ENCODE data around the gene TLE1. TPM values are rescaled to one million over a fixed set of nuclear protein-coding genes. Genes with fewer than 3 reads are reported as not detected.

Gene TLE1
- total and polyA plus RNA-seq, 2 donors (not counting 1 experiment from before 2014, with no cell fraction given), result 33.5 to 80.3 TPM

GRCh38 chr9:81542118-81542889 is 147.0 kb downstream of the TLE1 start:
- Histone ChIP-seq H3K4me1 (ENCODE audit: control insufficient read depth in 2 of 2, insufficient read depth in 2 of 2, low read length in 2 of 2) (no peaks in the 10 kb centered on the region), H3K27ac (ENCODE audit: low read length in 2 of 2) (no peak overlapping the region), H3K4me2 (replicated peaks; ENCODE audit: low read depth, low read length, poor library complexity, severe bottlenecking) (no peak overlapping the region), H4K20me1 (ENCODE audit: control insufficient read depth, insufficient read depth, low read length, poor library complexity, severe bottlenecking) (no peaks in the 10 kb centered on the region), H3K9ac (ENCODE audit: low read length) (no peak overlapping the region), H3K9me3 (ENCODE audit: control extremely low read depth in 1 of 3, control insufficient read depth in 2 of 3, insufficient read depth in 1 of 3, low read length in 2 of 3) (no peaks in the 10 kb centered on the region), H3K4me3 (ENCODE audit: control extremely low read depth in 1 of 5, extremely low read depth in 1 of 5, insufficient read depth in 1 of 5, low read depth in 2 of 5, low read length in 4 of 5) (no peak overlapping the region), H3K79me2 (ENCODE audit: control insufficient read depth, insufficient read depth, low read length) (no peaks in the 10 kb centered on the region), H3K27me3 (replicated peaks in 1 of 4; ENCODE audit: control extremely low read depth in 1 of 4, control insufficient read depth in 3 of 4, insufficient read depth in 4 of 4, low read length in 3 of 4) (peaks cover 0 to 5% (median 0%) of the 10 kb centered on the region in 4 experiments), H2AFZ (ENCODE audit: insufficient read depth, low read depth, low read length, poor library complexity, severe bottlenecking) (no peak overlapping the region), H3K36me3 (replicated peaks in 1 of 2; ENCODE audit: control extremely low read depth in 1 of 2, control insufficient read depth in 1 of 2, extremely low read depth in 1 of 2, insufficient read depth in 2 of 2, low read length in 1 of 2) (no peaks in the 10 kb centered on the region)
- intact Hi-C loops (cut with micrococcal nuclease), result no loop called here
- ChIA-PET POLR2A (no interaction called here), CTCF (no interaction called here)
- H3K9me3 Mint-ChIP-seq (ENCODE audit: insufficient read depth), result no peaks in the 10 kb centered on the region
- no peak for DNase-seq
- no peak overlapping the region for H3K27ac Mint-ChIP-seq
- ATAC-seq (ENCODE audit: low read depth), result no peak
- H3K4me1 Mint-ChIP-seq, result no peaks in the 10 kb centered on the region
- H3K4me3 Mint-ChIP-seq, result no peak overlapping the region
- TF ChIP-seq EZH2 (IDR thresholded peaks at IDR 0.05; ENCODE audit: borderline replicate concordance, insufficient read depth, low read depth, low read length, poor library complexity, severe bottlenecking) (no peak), CTCF (IDR thresholded peaks at IDR 0.05) (no peak)
- H3K27me3 Mint-ChIP-seq, result peaks cover 3% of the 10 kb centered on the region
- no CpG with 5 or more reads among the region's 6 CpGs for WGBS (ENCODE audit: insufficient coverage)

DNA sequence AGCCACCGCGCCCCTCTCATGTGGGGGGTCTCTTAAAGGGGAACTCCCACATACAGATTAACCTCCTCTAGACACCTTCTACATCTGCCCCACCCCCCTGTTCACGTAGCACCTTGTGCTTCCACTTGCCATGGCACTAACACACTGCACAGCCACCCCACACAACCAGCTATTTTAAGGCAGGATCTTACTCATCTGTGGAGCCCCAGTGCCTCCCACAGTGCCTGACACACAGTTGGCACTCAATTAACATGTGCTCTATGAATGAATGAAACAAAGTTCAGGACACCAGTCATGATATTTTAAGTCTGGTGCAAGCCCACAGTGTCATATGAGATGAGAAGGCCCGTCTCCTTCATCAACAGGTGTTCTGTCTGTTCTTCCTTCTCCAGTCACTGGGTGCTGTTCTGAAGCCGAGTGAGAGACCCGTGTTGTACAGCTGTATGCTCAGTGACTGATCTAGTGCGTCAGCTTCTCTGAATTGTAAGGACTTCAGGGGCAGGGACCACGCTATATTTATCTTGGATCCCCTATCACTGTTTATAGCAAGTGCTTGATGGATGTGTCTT is 149.1 kb downstream of the TLE1 start:
- no peak overlapping the region for H3K4me2 ChIP-seq (replicated peaks; ENCODE audit: low read depth, low read length, poor library complexity, severe bottlenecking)
- no peak overlapping the region for H3K9ac ChIP-seq (ENCODE audit: low read length)
- H3K4me3 ChIP-seq (ENCODE audit: control extremely low read depth in 1 of 5, extremely low read depth in 1 of 5, insufficient read depth in 1 of 5, low read depth in 2 of 5, low read length in 4 of 5), result no peak overlapping the region
- Mint-ChIP-seq H3K9me3 (ENCODE audit: insufficient read depth) (no peaks in the 10 kb centered on the region), H3K4me3 (no peak overlapping the region), H3K27ac (no peak overlapping the region), H3K4me1 (no peaks in the 10 kb centered on the region), H3K27me3 (no peaks in the 10 kb centered on the region)
- DNase-seq, result no peak
- H3K79me2 ChIP-seq (ENCODE audit: control insufficient read depth, insufficient read depth, low read length), result no peaks in the 10 kb centered on the region
- intact Hi-C loops (cut with micrococcal nuclease), result no loop called here
- H3K9me3 ChIP-seq (ENCODE audit: control extremely low read depth in 1 of 3, control insufficient read depth in 2 of 3, insufficient read depth in 1 of 3, low read length in 2 of 3), result no peaks in the 10 kb centered on the region
- WGBS (ENCODE audit: insufficient coverage), result 72% methylated on average over 3 of the region's 8 CpGs
- no peak for ATAC-seq (ENCODE audit: low read depth)
- H3K27me3 ChIP-seq (replicated peaks in 1 of 4; ENCODE audit: control extremely low read depth in 1 of 4, control insufficient read depth in 3 of 4, insufficient read depth in 4 of 4, low read length in 3 of 4), result no peaks in the 10 kb centered on the region
- no peaks in the 10 kb centered on the region for H4K20me1 ChIP-seq (ENCODE audit: control insufficient read depth, insufficient read depth, low read length, poor library complexity, severe bottlenecking)
- H3K4me1 ChIP-seq (ENCODE audit: control insufficient read depth in 2 of 2, insufficient read depth in 2 of 2, low read length in 2 of 2), result no peaks in the 10 kb centered on the region
- H3K36me3 ChIP-seq (replicated peaks in 1 of 2; ENCODE audit: control extremely low read depth in 1 of 2, control insufficient read depth in 1 of 2, extremely low read depth in 1 of 2, insufficient read depth in 2 of 2, low read length in 1 of 2), result no peaks in the 10 kb centered on the region
- H3K27ac ChIP-seq (ENCODE audit: low read length in 2 of 2), result no peak overlapping the region
- no peak overlapping the region for H2AFZ ChIP-seq (ENCODE audit: insufficient read depth, low read depth, low read length, poor library complexity, severe bottlenecking)
- CTCF ChIA-PET, result no interaction called here
- POLR2A ChIA-PET, result no interaction called here
- TF ChIP-seq EZH2 (IDR thresholded peaks at IDR 0.05; ENCODE audit: borderline replicate concordance, insufficient read depth, low read depth, low read length, poor library complexity, severe bottlenecking), result no peak
- no peak for TF ChIP-seq CTCF (IDR thresholded peaks at IDR 0.05)
